ENCODE data around the gene PITPNB.

The PITPNB gene

GRCh38 chr22:27961680-27962079 lies 42.6 kb upstream of the PITPNB start:
- Histone ChIP-seq H3K9me2 (replicated peaks; ENCODE audit: insufficient read depth, low read length) (no peaks in the 10 kb centered on the region), H3K27me3 (replicated peaks; ENCODE audit: insufficient read depth, low read length) (no peaks in the 10 kb centered on the region), H3K4me3 (ENCODE audit: low read length) (no peak overlapping the region), H3K27ac (ENCODE audit: low read length) (no peak overlapping the region), H3F3A (ENCODE audit: insufficient read depth, low read length) (no peaks in the 10 kb centered on the region), H3K4me2 (ENCODE audit: low read depth, low read length) (no peak overlapping the region), H3K4me1 (ENCODE audit: low read length) (no peaks in the 10 kb centered on the region), H3K9me3 (replicated peaks; ENCODE audit: insufficient read depth, low read length) (no peaks in the 10 kb centered on the region), H3K79me2 (ENCODE audit: low read length) (no peaks in the 10 kb centered on the region), H2AFZ (ENCODE audit: low read length) (no peak overlapping the region), H3K36me3 (replicated peaks; ENCODE audit: insufficient read depth, low read length) (no peaks in the 10 kb centered on the region), H4K20me1 (ENCODE audit: insufficient read depth, low read length) (no peaks in the 10 kb centered on the region), H3K9ac (ENCODE audit: low read length) (no peak overlapping the region)
- TF ChIP-seq CTCF (IDR thresholded peaks at IDR 0.05; ENCODE audit: low read length) (no peak), EZH2phosphoT487 (IDR thresholded peaks at IDR 0.05; ENCODE audit: low read length) (no peak), EZH2 (optimal IDR thresholded peaks at IDR 0.05; ENCODE audit: low read depth, low read length) (no peak)
- DNase-seq, result no peak

- no peak overlapping the region for H3K4me3 ChIP-seq (ENCODE audit: low read length)
- H3F3A ChIP-seq (ENCODE audit: insufficient read depth, low read length), result no peaks in the 10 kb centered on the region
- H3K4me1 ChIP-seq (ENCODE audit: low read length), result no peaks in the 10 kb centered on the region
- no peak for TF ChIP-seq EZH2 (optimal IDR thresholded peaks at IDR 0.05; ENCODE audit: low read depth, low read length)
- TF ChIP-seq CTCF (IDR thresholded peaks at IDR 0.05; ENCODE audit: low read length), result no peak
- no peak for TF ChIP-seq EZH2phosphoT487 (IDR thresholded peaks at IDR 0.05; ENCODE audit: low read length)
- no peak for DNase-seq
- H3K9ac ChIP-seq (ENCODE audit: low read length), result no peak overlapping the region
- H3K9me3 ChIP-seq (replicated peaks; ENCODE audit: insufficient read depth, low read length), result no peaks in the 10 kb centered on the region
- no peaks in the 10 kb centered on the region for H3K36me3 ChIP-seq (replicated peaks; ENCODE audit: insufficient read depth, low read length)
- no peaks in the 10 kb centered on the region for H3K27me3 ChIP-seq (replicated peaks; ENCODE audit: insufficient read depth, low read length)
- H4K20me1 ChIP-seq (ENCODE audit: insufficient read depth, low read length), result no peaks in the 10 kb centered on the region
- H3K79me2 ChIP-seq (ENCODE audit: low read length), result no peaks in the 10 kb centered on the region
- H3K9me2 ChIP-seq (replicated peaks; ENCODE audit: insufficient read depth, low read length), result no peaks in the 10 kb centered on the region
- H3K4me2 ChIP-seq (ENCODE audit: low read depth, low read length), result no peak overlapping the region
- no peak overlapping the region for H2AFZ ChIP-seq (ENCODE audit: low read length)
- H3K27ac ChIP-seq (ENCODE audit: low read length), result no peak overlapping the region
Observed at GRCh38 chr22:27961182-27961581, 42.1 kb upstream of the PITPNB start.

GRCh38 chr22:27959335-27960090 lies 40.5 kb upstream of the PITPNB start:
- Histone ChIP-seq H3K4me1 (ENCODE audit: low read length) (no peaks in the 10 kb centered on the region), H3F3A (ENCODE audit: insufficient read depth, low read length) (no peaks in the 10 kb centered on the region), H3K27ac (ENCODE audit: low read length) (no peak overlapping the region), H3K9me3 (replicated peaks; ENCODE audit: insufficient read depth, low read length) (no peaks in the 10 kb centered on the region), H3K4me2 (ENCODE audit: low read depth, low read length) (no peak overlapping the region), H3K9ac (ENCODE audit: low read length) (no peak overlapping the region), H3K36me3 (replicated peaks; ENCODE audit: insufficient read depth, low read length) (no peaks in the 10 kb centered on the region), H3K4me3 (ENCODE audit: low read length) (no peak overlapping the region), H2AFZ (ENCODE audit: low read length) (no peak overlapping the region), H4K20me1 (ENCODE audit: insufficient read depth, low read length) (no peaks in the 10 kb centered on the region), H3K9me2 (replicated peaks; ENCODE audit: insufficient read depth, low read length) (no peaks in the 10 kb centered on the region), H3K27me3 (replicated peaks; ENCODE audit: insufficient read depth, low read length) (no peaks in the 10 kb centered on the region), H3K79me2 (ENCODE audit: low read length) (no peaks in the 10 kb centered on the region)
- no peak for DNase-seq
- TF ChIP-seq EZH2phosphoT487 (IDR thresholded peaks at IDR 0.05; ENCODE audit: low read length) (no peak), EZH2 (optimal IDR thresholded peaks at IDR 0.05; ENCODE audit: low read depth, low read length) (no peak), CTCF (IDR thresholded peaks at IDR 0.05; ENCODE audit: low read length) (no peak)

All from MM.1S (cell line).